ACHN (cell line): ENCODE results near the gene KRT4.
"Not testable (repeated sequence)": the region's sequence is repeated elsewhere in the genome, so short reads cannot be mapped to it uniquely, and the experiment has no call there.

ENCODE experiments used
- DNase-seq: peaks from one replicate; pipeline ENCODE4 v3.0.0-alpha.2; 2015
- in situ Hi-C: cut with HindIII; loops from 2 replicates; pipeline ENCODE4 v1.10.0; 2017; ENCODE audit warnings: low sequenced_read_pairs, low pct_ligation_motif_present, low pct_unique_long_range_greater_than_20kb

KRT4 gene

GRCh38 chr12:52767427-52767826 is 46.5 kb downstream of the KRT4 start:
- no peak for DNase-seq
- in situ Hi-C loops = no loop called here

GRCh38 chr12:52767020-52767379 is 46.9 kb downstream of the KRT4 start:
- no peak for DNase-seq
- in situ Hi-C loops = no loop called here

DNA sequence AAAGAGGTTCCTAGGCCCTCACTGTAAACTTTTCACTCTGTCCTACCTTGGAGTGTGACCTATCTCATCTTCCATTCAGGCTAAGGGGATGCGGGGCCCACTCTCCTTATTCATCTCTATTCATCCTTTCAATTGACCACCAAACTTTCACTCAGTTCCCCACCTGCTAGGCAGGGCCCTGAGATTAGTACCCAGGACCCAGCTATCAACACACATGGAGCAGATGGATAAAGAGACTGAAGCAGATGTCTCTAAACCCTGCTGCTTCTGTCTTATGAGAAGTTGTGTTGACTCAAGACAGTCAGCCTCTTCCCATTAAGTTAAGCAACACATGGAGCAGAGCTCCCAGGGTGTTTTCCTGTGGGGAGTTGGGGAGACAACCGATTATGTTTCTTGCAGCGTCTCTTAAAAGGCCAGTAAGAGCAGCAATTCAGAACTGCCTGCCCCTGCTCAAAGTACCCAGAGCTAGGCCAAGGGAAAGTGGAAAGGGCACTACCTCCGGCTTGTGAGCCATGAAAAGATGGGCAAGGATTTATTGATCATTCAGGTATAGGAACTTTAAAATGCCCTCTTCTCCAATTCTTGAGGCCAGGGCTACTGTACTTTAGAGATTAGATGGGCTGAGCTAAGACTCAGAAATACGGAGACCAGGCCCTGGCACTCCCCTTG is 47.4 kb downstream of the KRT4 start:
- DNase-seq = no peak
- in situ Hi-C loops = no loop called here

DNA sequence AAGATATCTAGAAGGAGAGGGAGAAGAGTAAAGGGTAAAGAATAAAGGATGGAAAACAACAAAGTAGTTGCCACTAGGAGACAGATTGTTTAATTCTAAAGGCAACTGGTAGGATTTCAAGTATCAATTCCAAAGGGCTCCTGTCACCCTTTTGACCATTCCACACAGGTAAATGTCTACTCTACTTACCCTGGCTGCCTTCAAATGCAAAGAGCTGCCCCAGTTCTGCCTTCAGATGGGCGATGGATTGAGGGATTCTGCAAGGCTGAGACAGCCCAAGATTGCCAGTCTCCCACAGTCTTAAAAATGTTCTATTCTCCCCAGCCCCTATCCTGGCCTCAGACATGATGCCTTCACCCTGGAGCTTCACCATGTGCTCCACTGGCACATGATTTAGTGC is 48.2 kb downstream of the KRT4 start:
- in situ Hi-C loops = no loop called here
- DNase-seq = no peak

DNA sequence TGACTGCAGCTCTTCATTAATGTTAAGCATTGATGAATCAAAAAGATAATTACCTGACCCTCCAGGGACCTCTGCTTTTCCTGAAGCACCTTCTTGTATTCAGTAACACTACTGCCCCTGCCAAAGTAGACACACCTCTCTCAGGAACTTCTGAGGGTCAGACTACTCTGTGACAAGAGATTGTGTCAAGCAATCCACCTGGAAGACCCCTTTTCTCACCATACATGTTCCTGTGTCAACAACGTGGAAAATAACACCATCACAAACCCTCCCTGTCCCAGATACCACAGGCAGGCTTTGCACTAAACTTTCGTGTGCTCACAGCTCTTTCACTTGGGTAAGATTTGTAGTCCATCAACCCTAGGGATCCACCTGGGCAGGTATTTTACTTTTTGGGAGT is 49.9 kb downstream of the KRT4 start:
- in situ Hi-C loops = no loop called here
- no peak for DNase-seq

DNA sequence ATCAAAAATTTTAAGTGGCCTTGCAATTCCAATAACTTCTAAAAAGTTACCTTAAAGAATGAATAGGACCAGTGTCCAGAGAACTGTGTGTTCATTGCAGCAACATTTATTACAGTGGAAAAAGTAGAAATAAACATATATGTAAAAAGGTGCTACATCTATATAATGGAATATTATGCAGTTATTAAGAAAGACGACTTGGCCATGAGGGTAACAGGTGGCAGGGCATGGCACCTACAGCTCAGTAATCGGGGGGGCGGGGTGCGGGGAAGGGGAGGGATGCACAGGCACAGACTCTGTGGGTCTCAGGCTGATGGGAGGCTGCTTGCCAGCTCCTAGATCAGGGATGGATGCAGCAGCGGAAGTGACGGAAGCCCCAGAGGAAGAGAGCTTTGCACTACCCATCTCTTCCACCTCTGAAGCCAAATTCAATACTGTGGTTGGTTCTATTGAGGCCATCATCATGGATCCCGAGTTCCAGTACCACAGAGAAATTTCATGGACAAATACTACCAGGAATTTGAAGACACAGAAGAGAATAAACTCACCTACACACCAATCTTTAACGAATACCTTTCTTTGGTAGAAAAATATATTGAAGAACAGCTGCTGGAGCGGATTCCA is 50.8 kb downstream of the KRT4 start:
- no peak for DNase-seq
- in situ Hi-C loops = no loop called here

DNA sequence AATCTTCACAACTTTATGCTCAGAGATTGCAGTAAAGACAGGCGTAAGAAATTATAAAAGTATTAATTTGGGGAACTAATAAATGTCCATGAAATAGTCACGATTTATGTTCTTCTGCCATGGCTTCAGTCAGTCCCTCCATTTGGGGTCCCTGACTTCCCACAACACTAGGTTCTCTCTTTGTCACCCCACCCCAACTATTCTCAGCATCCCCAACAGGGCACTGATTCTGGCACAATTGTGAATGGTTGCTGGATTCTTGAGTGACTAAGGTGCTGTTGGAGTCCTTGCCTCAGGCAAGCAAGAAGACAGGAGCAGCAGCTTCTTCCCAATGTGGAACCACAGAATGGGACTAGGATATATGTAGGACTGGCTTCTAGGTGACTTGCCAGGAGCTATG is 52.1 kb downstream of the KRT4 start:
- in situ Hi-C loops = no loop called here
- DNase-seq = no peak

DNA sequence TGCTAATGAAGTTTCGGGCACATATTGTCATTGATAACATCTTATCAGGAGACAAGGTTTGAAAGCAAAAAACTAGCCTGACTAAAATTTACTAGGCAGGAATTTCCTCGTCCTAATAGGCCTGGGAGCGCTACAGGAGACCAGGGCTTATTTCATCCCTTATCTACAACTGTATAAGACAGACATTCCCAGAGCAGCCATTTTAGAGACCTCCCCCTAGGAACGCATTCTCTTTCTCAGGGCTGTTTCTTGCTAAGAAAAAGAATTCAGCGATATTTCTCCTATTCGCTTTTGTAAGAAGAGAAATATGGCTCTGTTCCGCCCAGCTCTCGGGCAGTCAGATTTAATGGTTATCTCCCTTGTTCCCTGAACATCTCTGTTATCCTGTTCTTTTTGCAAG is 52.7 kb downstream of the KRT4 start:
- DNase-seq, in situ Hi-C loops: not testable (repeated sequence)

GRCh38 chr12:52760623-52761022 is 53.3 kb downstream of the KRT4 start:
- no peak for DNase-seq
- in situ Hi-C loops = no loop called here

DNA sequence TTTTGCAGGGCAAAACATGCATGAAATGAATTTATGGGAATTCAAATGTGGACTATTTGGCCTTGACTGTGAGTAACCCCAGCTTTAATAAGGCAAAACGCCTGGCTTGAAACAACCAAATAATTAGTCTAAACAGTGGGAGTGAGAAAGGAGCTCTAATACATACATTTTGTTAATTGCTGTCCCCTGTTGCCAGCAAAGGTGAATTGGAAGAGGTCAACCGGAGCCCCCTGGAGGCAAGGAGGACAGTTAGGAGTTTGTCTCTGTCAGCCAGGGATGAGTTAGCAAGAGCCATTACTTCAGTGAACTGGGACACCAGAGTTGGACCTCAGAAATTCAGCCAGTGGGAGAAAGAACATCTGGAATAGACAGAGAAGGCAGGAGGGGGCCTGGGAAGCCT is 54.2 kb downstream of the KRT4 start:
- in situ Hi-C loops = no loop called here
- no peak for DNase-seq

GRCh38 chr12:52759218-52759617 is 54.7 kb downstream of the KRT4 start:
- DNase-seq = no peak
- in situ Hi-C loops = no loop called here

GRCh38 chr12:52757449-52758176 is 56.3 kb downstream of the KRT4 start:
- in situ Hi-C loops = no loop called here
- DNase-seq = no peak
